Thymus (tissue), 11 donors: Measurements from ENCODE around the gene FBXO42. TPM values are rescaled to one million over a fixed set of nuclear protein-coding genes. Genes with fewer than 3 reads are reported as not detected.

ENCODE experiments used
- DNase-seq, 9 donors: peaks; one replicate each; pipeline ENCODE4 v3.0.0-alpha.2; 2013; ENCODE audit warnings: low spot score in 9 of 9, low read depth in 6 of 9, missing footprints in 1 of 9
- H3K27ac ChIP-seq, 2 donors: one replicate each; pipeline ENCODE4 v1.5.1; 2013; ENCODE audit warnings: control low read depth in 1 of 2, low read depth in 1 of 2, low read length in 1 of 2, mild to moderate bottlenecking in 1 of 2, moderate library complexity in 1 of 2
- H3K27me3 ChIP-seq, 2 donors: one replicate each; pipeline ENCODE4 v1.5.1; 2013; ENCODE audit warnings: low read length in 1 of 2; ENCODE audit not compliant: control insufficient read depth in 2 of 2, insufficient read depth in 1 of 2
- H3K36me3 ChIP-seq, 2 donors: one replicate each; pipeline ENCODE4 v1.5.1; 2013; ENCODE audit warnings: low read length in 1 of 2, mild to moderate bottlenecking in 1 of 2, moderate library complexity in 1 of 2; ENCODE audit not compliant: control insufficient read depth in 2 of 2, insufficient read depth in 2 of 2
- H3K4me1 ChIP-seq, 2 donors: one replicate each; pipeline ENCODE4 v1.5.1; 2013; ENCODE audit warnings: low read length in 2 of 2; ENCODE audit not compliant: control insufficient read depth in 2 of 2, insufficient read depth in 2 of 2
- H3K4me3 ChIP-seq, 2 donors: one replicate each; pipeline ENCODE4 v1.5.1; 2013; ENCODE audit warnings: low read length in 2 of 2, control low read depth in 1 of 2, mild to moderate bottlenecking in 1 of 2
- H3K9me3 ChIP-seq, 2 donors: one replicate each; pipeline ENCODE4 v1.5.1; 2013; ENCODE audit warnings: low read length in 1 of 2, mild to moderate bottlenecking in 1 of 2; ENCODE audit not compliant: control insufficient read depth in 2 of 2, insufficient read depth in 1 of 2
- WGBS: extraction: QIAGEN DNeasy Blood & Tissue Kit; methylation state at CpG from one replicate; pipeline ENCODE4 v1.1.7; 2013; 5-methylcytosine and 5-hydroxymethylcytosine counted together
- polyA plus RNA-seq: library from polyadenylated mRNA; stranded (reverse); fragments of 200-250 nt; gene quantifications from one replicate; pipeline ENCODE4 v1.2.3, GENCODE V29; 2013
- total RNA-seq: library from RNA; stranded (reverse); fragments of 120-200 nt; gene quantifications from one replicate; pipeline ENCODE4 v1.2.4, GENCODE V29; 2013
- donor health status: healthy.

FBXO42 gene
- total and polyA plus RNA-seq, 2 donors, result 12.4 to 20.8 TPM

DNA sequence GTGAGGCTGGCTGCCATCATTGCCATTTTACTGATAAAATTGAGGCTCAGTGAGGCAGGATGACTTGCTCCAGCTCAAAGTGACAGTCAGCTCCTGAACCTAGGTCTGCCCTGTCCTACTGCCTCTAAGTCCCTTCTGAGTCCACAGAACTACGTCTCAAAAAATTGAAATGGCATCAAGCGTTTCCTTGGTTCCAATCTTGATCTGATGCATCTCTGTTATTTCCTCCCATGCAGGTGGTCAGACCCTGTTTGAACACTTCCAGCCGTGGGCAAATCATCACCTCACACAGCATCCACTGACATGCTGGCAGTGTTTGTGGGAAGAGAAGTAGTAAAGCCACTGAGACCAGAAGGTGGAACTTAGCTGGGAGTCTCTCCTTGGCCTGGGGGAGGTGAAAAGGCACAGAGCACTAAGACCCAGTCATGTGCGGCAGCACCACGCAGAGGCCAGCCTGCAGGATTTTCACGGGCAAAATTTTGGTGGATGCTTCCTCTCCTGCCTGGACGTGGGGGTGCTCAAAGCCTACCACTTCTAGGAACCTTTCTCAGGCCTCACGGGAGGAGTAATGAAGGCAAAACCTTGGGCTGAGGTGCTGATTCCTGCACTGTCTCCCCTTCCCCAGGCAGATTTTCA is 107.5 kb downstream of the FBXO42 start:
- no peak for DNase-seq
- 89% methylated on average over 8 of the region's 8 CpGs for WGBS
- Histone ChIP-seq H3K27ac (no peak overlapping the region), H3K27me3 (no peaks in the 10 kb centered on the region), H3K4me3 (no peak overlapping the region), H3K4me1 (peaks cover 8 to 12% of the 10 kb centered on the region in 2 donors), H3K9me3 (no peaks in the 10 kb centered on the region), H3K36me3 (peaks cover 15 to 26% of the 10 kb centered on the region in 2 donors)

GRCh38 chr1:16243936-16244649 is 108.2 kb downstream of the FBXO42 start:
- H3K4me3 ChIP-seq, result no peak overlapping the region
- H3K27ac ChIP-seq, result no peak overlapping the region
- peaks cover 8 to 12% of the 10 kb centered on the region in 2 donors for H3K4me1 ChIP-seq
- H3K36me3 ChIP-seq, result peaks cover 15 to 22% of the 10 kb centered on the region in 2 donors
- no peaks in the 10 kb centered on the region for H3K27me3 ChIP-seq
- DNase-seq, result peak; percentile 46 to 91 (median 72)
- WGBS, result 43% methylated on average over 8 of the region's 8 CpGs
- no peaks in the 10 kb centered on the region for H3K9me3 ChIP-seq

DNA sequence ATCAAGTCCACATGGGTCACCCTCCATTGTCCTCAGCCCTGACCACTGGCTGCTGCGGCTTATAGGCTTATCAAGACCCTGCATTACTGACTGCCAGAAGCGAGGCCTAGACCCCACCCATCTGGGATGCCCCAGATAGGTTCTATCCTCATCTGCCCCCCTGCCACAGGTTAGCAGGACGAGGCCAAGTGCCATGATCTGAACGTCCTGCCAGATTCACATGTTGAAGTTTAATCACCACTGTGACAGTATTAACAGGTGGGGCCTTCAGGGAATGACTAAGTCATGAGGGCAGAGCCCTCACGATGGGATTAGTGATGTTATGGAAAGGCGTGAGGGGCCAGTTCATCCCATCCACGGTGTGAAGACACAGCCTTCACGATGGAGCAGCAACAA is 109.1 kb downstream of the FBXO42 start:
- Histone ChIP-seq H3K4me1 (peaks cover 4 to 8% of the 10 kb centered on the region in 2 donors), H3K36me3 (peaks cover 15% of the 10 kb centered on the region in 2 donors), H3K27ac (no peak overlapping the region), H3K27me3 (no peaks in the 10 kb centered on the region), H3K9me3 (no peaks in the 10 kb centered on the region), H3K4me3 (no peak overlapping the region)
- 93% methylated on average over 8 of the region's 8 CpGs for WGBS
- no peak for DNase-seq

DNA sequence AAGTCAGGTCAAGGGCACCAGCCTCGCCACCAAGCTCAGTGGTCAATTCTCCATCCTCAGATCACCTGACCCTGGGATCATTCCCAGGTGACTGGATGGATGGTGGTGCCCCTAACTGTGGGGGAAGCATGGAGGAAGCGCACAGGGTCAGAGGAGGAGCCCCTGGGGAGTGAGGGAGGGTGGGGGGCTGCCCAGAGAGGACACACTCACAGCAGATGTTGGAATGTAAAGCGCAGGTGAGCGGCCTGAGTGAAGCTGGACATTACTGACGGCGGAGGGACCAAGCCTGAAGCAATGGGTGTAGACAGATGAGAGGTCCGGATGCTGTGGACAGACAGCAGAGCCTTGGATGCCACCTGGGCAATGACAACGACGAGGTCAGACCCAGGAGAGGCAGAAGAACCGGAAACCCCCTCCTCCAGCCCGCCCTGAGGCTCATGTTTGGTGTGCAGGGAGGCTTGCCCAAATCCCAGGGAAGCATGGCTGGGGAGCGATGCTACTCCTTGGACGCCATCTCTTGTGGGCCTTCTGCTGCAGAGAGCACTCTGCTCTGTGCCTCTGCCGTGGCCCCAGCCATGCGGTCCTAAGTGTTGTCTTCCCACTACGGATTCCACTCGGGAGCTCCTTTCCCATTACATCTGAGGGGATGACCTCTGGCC is 109.6 kb downstream of the FBXO42 start:
- Histone ChIP-seq H3K9me3 (no peaks in the 10 kb centered on the region), H3K36me3 (peaks cover 12 to 14% of the 10 kb centered on the region in 2 donors), H3K27ac (no peak overlapping the region), H3K27me3 (no peaks in the 10 kb centered on the region), H3K4me3 (no peak overlapping the region), H3K4me1 (peaks cover 5 to 7% of the 10 kb centered on the region in 2 donors)
- DNase-seq, result no peak
- 96% methylated on average over 17 of the region's 17 CpGs for WGBS

- no peak for DNase-seq
- no peak overlapping the region for H3K27ac ChIP-seq
- H3K4me3 ChIP-seq, result no peak overlapping the region
- H3K4me1 ChIP-seq, result peaks cover 11 to 18% of the 10 kb centered on the region in 2 donors
- peaks cover 4 to 7% of the 10 kb centered on the region in 2 donors for H3K36me3 ChIP-seq
- no peaks in the 10 kb centered on the region for H3K27me3 ChIP-seq
- WGBS, result 97% methylated on average over 10 of the region's 10 CpGs
- H3K9me3 ChIP-seq, result no peaks in the 10 kb centered on the region
Measured at GRCh38 chr1:16241221-16241708, 111.0 kb downstream of the FBXO42 start.

DNA sequence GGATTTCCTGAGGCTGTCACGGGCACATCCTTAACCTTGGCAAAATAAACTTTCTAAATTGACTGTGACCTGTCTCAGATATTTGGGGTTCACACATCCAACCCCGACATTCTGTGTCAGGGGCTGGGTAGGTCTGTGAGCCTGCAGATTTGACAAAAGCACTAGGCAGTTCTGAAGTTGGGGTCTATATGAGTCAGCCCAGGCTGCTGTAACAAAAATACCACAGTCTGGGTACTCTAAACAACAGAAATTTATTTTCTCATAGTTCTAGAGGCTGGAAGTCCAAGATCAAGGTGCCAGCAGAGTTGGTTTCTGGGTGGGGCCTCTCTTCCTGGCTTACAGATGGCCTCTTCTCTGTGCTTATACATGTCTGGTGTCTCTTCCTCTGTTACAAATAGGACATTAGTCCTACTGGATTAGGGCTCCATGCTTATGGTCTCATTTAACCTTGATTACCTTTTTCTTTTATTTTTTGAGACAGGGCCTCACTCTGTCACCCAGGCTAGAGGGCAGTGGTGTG is 112.2 kb downstream of the FBXO42 start:
- Histone ChIP-seq H3K4me3 (no peak overlapping the region), H3K4me1 (peaks cover 11 to 23% of the 10 kb centered on the region in 2 donors), H3K36me3 (no peaks in the 10 kb centered on the region), H3K27me3 (no peaks in the 10 kb centered on the region), H3K9me3 (no peaks in the 10 kb centered on the region), H3K27ac (no peak overlapping the region)
- DNase-seq, result no peak
- WGBS, result 97% methylated on average over 2 of the region's 2 CpGs

DNA sequence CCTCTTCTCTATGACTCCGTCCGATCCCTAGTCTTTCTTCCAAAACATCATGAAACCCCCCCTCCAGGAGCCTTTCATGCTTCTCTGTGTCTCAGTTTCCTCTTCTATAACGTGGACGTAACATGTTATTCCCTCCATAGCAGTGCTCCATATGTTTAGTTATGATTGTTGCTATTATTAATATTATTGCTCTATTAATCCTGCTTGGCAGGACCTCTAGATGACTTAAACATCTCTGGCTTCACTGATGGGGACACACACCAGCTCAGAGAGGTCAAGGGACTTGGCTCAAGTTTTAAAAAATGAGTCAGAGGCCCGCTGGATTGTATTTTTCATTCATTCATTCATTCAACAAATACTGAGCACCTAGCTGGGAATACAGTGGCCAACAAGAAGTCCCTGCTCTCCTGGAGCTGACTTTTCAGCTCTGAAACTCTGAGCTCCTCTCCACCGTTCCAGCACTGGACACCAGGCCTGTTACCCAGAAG is 114.9 kb downstream of the FBXO42 start:
- Histone ChIP-seq H3K9me3 (no peaks in the 10 kb centered on the region), H3K36me3 (no peaks in the 10 kb centered on the region), H3K27ac (peak overlapping the region; percentile 3 to 62), H3K4me3 (peak overlapping the region; percentile 29 to 51), H3K4me1 (peaks cover 6 to 19% of the 10 kb centered on the region in 2 donors), H3K27me3 (no peaks in the 10 kb centered on the region)
- DNase-seq, result no peak
- 36% methylated on average over 6 of the region's 6 CpGs for WGBS

DNA sequence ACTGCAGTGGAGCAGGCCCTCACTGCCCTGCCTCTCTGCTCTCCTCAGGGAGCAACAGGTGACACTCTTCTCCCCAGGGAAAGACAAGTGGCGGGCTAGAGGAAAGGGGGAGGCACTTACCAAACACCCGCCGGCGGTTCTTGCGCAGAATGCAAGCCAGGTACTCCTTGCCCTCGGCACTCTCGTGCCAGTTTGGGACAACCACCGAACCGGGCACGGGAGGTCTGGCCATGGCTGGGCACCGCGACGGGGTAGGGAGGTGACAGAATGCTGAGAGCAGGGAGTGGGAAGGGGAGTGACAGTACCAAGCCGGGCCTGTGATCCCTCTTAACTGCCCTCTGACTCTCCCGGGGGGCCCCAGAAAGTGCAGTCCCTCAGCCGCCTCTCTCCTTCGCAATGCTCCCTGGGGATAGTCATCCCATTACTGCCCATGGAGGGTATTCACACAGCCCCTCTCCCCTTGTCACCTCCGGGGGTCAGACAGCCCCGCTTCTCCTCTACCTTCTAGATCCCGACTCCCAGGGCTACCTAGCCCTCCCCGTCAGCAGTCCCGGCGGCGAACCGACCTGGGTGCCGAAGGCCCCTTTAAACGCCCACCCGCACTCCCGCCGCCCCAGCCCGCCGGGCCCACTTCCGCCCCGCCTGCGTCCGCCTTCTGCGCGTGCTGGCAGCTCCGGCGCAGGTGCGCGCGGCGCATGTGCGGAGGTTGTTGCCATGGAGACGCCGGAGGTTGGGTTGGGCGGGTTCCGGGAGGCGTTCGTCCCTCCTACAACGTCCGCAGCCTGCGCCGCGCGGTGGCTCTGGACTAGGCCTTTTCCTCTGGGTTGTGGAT is 115.6 kb downstream of the FBXO42 start, which contains the start of gene CPLANE2:
CPLANE2 (minus strand) TSS at position 673 of the 832 bp plus-strand sequence; CDS start at position 232, 441 bp downstream.
- peak within 1 kb of the TSS; percentile 51 to 65 for H3K4me3 ChIP-seq
- H3K27ac ChIP-seq, result peak within 1 kb of the TSS; percentile 51 to 73
- no peaks in the 10 kb centered on the region for H3K9me3 ChIP-seq
- peak; percentile 85 to 98 (median 95) for DNase-seq
- WGBS, result under 1% methylated on average over 57 of the region's 57 CpGs
- H3K27me3 ChIP-seq, result no peaks in the 10 kb centered on the region
- H3K4me1 ChIP-seq, result peaks cover 6 to 19% of the 10 kb centered on the region in 2 donors
- peaks cover 0 to 4% of the 10 kb centered on the region in 2 donors for H3K36me3 ChIP-seq
